Smooth muscle cell of the brain vasculature (primary cell): ENCODE measurements around the gene EPAS1.
A peak's percentile ranks its signal among the peaks of the same experiment; 100 is the strongest.

ENCODE experiments used
- DNase-seq: peaks from one replicate; pipeline ENCODE4 v3.0.0-alpha.2; 2012; ENCODE audit warnings: low read depth, low spot score

The EPAS1 gene

DNA sequence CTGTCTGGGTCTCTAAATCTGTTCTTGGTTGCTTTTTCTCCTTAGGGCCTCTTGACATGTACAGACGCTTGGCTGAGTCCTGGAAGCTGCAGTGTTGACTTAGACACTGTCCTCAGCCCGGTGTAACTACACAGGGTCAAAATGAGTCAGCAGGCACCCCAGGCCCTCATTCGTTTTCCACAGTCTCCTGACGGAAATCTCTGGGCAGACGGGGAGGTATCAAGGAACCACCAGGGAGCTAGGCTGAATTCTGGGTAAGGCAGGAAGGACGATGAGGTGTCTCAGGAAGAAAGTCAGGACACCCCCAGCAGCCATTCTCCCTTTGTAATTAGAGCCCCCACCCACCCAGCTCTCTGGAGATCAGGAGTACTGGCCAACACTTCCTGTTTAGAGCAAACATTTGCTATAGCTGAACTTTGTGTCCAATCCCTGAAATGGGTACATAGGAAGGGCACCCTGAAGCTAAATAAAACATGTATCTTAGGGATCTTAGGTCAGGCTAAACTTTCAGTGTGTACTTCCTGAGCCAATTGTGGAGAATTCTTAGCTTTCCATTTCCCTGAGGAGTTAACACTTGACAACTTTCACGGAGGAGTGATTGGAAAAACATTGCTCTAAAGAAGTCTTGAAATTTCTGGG lies 23.9 kb upstream of the EPAS1 start:
- peak; percentile 54 for DNase-seq

DNA sequence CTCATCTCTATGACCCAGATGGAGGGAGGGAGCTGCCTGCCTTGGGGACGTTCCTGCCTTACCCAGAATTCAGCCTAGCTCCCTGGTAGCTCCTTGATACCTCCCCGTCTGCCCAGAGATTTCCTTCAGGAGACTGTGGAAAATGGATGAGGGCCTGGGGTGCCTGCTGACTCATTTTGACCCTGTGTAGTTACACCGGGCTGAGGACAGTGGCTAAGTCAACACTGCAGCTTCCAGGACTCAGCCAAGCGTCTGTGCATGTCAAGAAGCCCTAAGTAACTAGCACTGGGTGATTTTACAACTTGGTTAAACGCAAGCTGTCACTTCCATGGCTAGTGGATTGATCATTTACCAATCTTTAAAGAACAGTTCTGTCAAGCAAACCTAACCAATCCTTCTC lies 23.3 kb upstream of the EPAS1 start:
- no peak for DNase-seq

DNA sequence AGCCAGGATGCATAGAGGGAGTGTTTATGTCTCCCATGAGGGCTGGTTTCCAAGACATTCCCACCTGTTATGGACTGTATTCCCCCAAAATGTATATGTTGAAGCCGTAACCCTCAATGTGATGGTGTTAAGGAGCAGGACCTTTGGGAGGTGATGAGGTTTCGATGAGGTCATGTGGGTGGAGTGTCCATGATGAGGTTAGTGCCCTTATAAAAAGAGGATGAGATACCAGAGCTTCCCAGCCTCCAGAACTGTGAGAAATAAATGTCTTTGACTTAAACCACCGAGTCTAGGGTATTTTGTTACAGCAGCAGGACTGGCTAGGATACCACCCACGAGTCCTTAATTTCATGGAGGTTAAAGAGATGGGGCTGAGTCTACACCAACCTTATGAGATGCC lies 22.6 kb upstream of the EPAS1 start:
- no peak for DNase-seq

DNA sequence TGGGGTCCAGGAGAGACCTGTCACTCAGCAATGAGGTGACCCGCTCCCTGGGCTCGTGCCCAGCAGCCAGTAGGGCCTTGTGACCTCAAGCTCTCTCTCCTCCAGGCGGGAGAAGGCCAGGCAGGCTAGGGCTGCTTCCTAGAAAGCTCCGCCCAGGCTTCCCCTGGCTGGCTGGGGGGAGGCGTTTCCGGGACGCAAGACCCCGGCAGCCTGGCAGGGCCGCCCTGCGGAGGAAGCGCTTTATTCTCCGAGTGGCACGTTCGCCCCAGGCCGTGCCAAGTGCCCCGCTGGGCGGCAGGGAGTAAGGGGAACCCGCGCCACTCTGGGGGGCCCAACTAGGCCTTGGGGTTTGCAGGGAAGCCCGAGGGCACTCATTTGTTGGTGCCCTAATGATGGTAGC lies 21.2 kb upstream of the EPAS1 start:
- DNase-seq = no peak

DNA sequence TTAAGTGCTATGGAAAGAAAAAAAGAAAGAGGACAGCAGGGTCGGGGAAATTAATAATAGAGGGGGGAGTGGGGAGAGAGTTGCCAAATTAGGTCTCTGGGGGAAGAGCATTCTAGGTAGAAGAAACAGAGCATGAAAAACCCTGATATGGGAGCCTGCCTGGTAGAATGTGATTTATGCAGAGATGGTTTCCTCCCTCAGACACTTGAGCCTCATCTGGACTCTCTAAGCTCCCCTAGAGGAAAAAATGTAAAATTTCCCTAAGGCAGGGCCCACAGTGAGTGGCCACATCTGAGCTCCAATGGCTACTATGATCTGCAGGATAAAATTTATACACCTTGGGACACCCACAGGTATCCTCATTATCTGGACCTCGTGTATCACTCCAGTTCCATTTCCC lies 20.6 kb upstream of the EPAS1 start:
- no peak for DNase-seq

DNA sequence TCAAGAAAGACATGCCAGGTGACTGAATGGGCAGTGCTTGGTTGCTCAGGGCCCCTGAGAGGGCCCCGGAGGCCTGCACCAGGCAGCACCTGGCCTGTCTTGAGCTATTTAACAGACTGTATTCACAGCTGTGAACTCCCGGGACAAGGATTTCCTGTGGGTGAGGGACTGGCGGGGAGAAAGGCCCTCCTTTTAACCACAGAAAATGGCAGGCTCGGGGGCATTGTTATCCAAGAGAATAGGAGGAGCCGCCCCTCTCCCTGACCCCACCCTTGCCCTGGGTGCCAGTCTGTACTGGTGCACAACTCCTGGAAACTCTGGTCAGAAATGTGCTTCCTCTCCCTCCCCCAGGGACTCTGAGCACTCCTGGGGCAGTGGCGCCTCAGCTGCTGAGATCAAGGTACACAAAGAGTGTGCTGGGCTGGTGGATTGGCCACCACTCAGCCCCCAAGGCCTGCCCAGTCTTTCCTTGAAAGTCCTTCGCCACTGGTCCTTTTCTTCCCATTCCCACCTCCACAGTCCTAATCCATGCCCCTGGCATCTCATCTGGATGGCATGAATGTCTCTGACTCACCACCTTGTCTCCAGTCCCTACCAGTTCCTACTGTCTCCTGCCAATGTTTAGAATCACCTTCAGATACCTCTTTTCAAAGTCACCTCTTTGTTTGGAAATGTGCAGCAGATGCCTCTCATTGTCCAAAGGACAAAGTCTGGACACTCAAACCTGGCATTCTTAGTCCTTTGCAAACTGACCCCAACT lies 19.6 kb upstream of the EPAS1 start:
- no peak for DNase-seq

DNA sequence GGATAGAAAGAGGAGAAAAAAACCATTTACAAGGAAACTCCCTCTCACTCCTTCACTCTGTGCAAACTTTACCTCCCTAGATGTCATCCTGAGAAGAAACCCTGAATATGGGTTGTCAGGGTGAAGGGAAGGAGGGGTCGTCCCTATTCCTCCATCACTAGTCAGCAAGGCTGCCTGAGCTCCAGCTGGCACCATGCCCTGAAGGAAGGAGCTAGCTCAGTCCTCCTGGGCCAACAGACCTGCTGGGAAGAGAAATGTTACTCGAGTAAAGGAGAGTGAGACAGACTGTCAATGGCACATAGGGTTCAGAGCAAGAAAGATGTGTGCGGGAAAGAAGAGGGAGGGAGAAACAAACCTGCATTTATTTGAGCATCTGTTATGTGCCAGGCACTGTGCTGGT lies 18.3 kb upstream of the EPAS1 start:
- no peak for DNase-seq

DNA sequence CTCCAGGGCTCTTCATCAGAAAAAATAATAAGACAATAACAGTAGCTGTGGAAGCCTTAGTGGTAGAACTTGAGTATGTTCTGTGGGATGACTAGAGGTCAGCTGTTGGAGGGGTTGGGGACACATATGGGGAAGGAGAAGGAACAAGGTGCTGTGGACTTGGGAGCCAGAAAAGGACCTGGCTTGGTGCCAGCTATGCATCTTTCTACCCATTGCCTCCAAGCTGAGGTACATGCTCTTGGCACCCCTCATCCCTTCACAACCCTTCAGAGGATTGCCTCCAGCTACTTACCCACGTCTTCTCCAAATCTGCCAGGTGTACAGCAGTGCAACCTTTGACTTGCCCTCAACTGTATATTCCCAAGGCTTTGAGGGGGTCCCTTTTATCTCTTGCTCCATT lies 15.3 kb upstream of the EPAS1 start:
- no peak for DNase-seq

DNA sequence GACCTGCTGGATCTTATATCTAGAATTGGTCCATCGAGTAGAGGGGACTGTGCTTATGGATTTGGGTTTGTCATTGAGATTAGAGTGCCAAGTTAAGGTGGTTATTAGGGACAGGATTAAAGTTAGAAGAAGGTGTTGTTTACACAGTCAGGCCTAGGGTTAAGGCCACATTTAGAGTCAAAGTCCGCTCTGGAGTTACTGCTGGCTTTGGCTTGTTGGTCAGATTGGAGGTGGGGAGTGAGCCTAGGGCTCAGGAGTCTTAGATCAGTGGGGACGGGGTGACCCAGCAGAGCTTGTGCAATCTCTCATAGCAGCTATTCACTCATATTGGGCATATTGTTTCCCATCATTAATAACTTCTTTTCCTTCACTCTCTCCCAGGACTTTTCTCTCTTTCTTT lies 13.5 kb upstream of the EPAS1 start:
- no peak for DNase-seq

DNA sequence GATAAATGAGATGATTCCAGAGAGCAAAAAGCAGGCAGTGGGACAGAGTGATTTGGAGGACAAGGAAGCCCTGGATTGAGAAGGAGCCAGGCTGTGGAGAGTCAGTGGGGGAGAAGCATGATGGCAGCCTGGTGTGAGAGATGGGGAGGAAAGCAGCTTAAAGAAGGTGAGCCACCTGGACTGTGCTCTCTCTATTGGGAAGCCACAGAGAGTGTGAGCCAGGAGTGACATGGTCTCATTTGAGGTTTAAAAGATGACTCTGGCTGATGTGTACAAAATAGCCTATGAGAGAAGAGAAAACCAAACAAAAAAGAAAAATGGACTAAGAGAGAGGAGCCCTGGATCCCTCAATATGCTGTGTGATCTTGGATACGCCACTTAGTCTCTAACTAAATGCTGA lies 12.9 kb upstream of the EPAS1 start:
- no peak for DNase-seq

DNA sequence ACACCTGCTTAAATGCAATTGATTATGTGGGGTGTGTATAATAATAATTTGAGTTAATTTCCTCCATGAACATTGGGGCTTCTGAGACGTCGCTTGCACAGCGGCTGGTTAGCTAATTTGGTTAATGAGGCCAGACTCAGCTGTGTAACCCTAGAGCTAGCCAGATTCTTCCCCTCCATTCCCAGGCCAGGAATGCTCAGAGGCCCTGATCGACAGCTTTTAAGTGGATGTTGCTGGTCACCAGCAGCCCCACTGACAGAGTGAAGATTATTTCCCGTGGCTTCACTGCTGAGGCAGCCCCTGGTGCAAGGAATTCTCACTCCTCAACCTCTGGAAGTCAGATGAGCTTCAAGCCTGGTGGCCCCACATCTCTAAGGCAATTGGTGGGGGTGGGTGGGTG lies 12.4 kb upstream of the EPAS1 start:
- DNase-seq = no peak

DNA sequence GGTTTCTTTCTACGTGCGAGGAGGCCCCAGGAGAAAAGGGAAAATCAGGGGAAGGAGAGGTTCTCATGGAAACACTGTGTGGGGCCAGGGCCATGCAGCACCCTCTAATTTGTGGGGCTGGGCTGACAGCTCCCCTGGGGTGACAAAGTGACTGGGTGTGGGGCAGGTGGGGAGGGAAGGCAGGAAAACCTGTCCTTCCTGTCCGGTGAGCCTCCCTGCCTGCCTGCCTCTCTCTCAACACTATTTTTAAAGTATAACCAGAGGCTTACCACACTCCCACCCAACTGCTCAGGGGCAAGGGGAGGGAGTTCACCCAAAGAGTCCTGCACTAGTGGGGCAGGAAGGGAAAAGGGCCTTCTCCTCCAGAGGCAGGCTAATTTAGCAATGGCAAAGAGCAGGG lies 10.5 kb upstream of the EPAS1 start:
- no peak for DNase-seq

DNA sequence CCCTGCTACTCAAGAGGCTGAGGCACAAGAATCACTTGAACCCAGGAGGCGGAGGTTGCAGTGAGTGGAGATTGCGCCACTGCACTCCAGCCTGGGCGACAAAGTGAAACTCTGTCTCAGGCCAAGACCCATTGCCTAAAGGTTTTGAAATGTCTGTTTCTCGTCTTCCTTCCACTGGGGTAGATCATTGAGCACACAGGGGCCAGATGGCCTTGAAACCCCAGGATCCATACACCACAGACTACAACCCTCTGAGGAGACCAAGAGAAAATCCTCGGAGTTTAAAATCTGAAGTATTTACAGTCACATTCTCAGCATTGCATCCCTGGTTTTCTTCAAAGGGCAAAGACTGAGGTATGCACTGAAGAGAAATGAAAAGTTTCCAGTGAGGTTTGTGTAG lies 7.1 kb upstream of the EPAS1 start:
- no peak for DNase-seq

DNA sequence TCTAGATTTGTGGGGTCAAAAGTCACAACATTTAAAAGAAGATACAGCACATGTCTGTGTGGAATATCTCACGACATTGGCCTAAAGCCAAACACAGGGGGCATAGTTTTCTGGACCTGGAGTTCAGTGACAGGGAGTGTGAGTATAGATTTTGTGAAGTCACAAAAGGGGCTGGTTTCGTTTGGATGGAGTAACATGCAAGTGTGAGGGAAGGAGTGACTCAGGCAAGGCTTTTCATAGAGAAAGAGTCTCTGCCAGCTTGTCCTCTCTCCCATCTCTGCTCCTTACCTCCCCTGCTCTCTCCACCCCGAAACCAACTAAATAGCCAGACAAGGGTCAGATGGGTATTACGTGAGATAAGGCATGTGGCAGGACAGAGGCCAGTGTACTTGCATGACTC lies 3.7 kb upstream of the EPAS1 start:
- no peak for DNase-seq

DNA sequence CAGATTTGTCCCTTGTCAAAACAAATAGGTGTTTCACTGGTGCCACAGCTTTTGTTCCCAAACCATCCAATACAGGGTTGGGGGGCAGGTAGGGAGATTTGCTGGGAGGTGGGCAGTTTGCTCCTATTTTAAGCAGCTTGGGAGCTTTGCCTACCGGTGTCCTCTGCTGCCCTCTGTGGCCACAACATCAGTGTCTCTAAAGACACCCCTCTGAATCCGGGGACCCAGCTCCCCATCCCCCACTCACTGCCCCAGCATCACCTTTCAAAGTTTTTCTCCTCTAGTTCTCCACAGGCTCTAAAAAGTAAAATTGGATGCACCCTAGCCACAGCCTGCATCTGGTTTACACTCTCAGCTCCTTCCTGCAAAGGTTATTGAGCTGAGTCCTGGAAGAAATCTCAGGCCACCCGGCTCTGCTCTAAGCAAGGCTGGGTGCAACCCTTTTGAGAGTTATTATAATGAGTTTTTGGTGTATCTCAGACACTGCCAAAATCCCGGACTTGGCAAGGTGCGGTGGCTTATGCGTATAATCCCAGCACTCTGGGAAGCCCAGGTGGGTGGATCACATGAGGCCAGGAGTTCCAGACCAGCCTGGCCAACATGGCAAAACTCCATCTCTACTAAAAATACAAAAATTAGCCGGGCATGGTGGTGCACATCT lies 2.9 kb upstream of the EPAS1 start:
- DNase-seq = no peak

DNA sequence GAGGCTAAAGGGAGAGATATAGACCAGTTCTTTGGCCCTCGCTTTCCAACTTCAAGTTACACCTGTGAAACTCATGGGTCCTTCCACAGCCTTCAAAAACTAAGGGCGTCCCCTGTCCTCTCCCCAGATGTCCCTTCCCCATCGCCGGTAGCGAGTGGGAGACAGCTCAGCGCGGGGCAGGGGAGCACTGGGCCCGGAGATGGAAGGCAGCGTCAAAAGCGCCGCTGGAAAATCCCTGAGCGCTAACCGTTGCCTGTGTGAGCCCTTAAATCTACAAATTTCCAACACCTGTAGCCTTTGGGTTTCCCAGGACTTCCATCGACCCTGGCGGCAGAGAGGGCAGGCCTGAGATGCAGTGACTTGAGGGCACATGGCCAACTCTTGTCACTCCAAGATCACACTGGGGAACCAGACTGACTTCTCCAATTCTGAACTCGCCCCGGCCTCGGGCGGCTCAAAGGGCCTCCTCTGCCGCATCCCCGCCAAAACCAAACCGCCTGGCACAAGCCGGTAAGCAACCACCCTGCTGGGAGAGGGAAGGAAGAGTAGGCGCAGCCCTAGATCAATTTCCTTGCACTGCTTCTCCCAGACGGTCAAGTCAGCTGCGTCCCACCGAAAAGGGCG lies 879 bp upstream of the EPAS1 start:
- DNase-seq = no peak

DNA sequence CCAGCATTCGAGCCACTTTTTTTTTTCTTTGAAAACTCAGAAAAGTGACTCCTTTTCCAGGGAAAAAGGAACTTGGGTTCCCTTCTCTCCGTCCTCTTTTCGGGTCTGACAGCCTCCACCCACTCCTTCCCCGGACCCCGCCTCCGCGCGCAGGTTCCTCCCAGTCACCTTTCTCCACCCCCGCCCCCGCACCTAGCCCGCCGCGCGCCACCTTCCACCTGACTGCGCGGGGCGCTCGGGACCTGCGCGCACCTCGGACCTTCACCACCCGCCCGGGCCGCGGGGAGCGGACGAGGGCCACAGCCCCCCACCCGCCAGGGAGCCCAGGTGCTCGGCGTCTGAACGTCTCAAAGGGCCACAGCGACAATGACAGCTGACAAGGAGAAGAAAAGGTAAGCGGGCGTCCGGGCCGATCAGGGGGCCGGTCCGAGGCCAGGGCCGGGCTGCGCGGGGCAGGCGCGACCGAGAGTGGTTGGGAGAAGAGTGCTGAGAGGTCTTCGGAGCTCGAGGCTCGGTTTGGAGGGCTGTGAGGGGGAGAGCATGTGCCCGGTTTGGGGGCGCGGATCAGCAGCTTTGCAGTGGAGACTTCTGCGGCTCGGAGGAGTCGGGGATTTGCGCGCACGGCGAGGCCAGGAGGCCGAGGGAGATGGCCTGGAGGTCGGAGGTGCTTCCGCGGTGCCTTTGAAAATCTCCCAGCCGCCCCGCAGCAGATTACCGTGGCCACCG lies 502 bp downstream of the EPAS1 start:
- DNase-seq = no peak

DNA sequence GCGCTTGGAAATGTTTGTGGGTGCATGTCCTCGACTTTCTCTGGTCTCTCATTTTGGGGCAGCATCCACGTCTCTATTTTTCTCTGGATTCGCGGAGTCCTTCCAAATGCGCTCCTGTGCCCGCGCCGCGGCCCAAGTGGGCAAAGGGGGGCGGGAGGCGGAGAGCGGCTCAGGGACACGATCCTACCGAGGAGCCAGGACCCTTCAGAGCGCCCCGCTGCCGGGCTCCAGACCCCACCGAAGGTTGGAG lies 990 bp downstream of the EPAS1 start:
- no peak for DNase-seq

DNA sequence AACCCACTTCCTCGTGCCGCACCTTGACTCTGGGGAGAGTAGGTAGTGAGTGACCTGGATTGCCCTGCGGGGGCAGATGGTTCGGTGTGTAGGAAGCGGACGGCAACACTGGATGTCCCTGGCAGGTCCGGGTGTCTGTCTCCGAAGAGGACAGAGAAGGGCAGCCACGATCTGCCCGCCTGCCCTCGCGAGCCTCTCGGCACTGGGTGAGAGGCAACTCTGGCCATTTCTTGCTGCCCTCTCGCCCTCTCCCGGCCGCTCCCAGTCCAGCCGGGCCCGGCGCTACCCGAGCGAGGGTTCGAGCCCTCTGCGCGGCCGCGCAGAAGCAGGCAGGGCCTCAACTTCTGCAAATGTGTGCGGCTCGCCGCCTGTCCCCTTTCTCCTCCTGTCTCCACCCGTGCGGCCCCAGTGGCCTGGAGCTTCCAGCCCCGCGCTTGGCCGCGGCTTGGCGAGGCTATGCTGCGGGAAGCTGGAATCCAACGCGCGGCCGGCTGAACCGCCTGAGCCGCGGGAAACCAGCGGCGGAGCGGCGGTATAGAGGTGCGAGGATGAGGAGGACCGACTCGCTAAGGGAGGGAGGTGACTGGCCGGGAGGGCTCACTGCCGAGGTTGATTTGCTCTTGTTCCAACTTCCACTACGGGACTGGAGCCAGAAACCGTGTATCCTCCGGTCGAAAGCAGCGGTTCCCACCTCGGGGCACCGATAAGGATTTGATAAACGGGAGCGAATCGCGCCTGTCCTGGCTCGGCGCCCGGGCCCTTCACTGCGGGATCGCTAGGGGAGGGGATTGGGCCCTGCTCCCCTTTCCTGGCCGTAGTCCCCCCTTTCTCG lies 1.5 kb downstream of the EPAS1 start:
- DNase-seq = no peak

DNA sequence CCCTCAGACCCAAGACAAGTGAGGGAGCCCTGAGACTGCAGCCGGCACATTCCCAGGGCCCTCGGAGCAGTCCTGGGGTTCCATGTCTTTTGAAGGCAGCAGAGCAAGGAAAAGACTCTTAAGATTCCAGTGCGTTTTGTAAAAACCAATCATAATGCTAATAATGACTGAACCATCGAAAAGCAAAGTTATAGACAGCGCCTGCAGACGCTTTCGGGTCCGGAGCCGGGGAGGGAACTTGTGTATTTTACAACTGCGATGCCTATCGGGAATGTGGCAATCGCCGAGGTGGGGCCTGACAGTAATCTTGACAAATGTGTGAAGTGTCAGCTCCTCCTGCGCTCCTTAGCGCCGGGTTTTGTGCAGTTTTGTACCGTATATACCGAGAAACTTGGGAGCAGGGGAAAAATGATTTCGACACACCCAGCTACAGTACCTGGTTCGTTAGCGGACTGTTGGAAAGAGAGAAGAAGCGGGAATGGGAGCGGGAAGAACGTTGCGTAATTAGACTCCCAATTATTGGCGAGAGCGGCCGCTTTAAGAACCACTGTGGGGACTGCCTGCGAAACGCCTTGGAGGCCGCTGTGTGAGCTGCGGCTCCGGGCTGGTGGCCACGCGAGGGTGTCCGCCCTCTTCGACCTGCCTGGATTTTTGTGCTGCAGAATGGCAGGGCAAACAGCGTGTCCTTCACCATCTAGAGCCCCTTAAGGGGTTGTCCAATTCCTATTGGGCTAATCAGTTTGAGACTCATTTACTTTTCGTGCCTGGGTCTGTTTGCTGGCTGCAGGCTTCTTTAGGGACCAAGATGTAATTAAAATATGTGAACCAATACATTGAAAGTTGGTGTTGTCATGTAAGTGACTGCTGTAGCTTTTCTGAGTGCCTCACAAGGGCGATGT lies 2.4 kb downstream of the EPAS1 start:
- no peak for DNase-seq
